ENCODE results near the gene SEMA5A.

- TF ChIP-seq CTCF (IDR thresholded peaks at IDR 0.05): no peak
- TF ChIP-seq YY1 (IDR thresholded peaks at IDR 0.05; ENCODE audit: low read depth): no peak
- no peak for TF ChIP-seq NFIC (IDR thresholded peaks at IDR 0.05; ENCODE audit: borderline replicate concordance)
- no peak for TF ChIP-seq TCF12 (IDR thresholded peaks at IDR 0.05)
- no peak for TF ChIP-seq IRF3 (IDR thresholded peaks at IDR 0.05; ENCODE audit: low read depth, low read length)
- no peak for TF ChIP-seq SMC3 (IDR thresholded peaks at IDR 0.05; ENCODE audit: low read depth, low read length)
- no peak for TF ChIP-seq EP300 (IDR thresholded peaks at IDR 0.05; ENCODE audit: borderline replicate concordance in 1 of 2, low read depth in 1 of 2, low read length in 1 of 2)
- no peak for TF ChIP-seq USF2 (IDR thresholded peaks at IDR 0.05; ENCODE audit: borderline replicate concordance, low read depth, low read length)
- TF ChIP-seq TAF1 (IDR thresholded peaks at IDR 0.05; ENCODE audit: borderline replicate concordance, low read depth, low read length): no peak
- TF ChIP-seq EZH2phosphoT487 (IDR thresholded peaks at IDR 0.05; ENCODE audit: borderline replicate concordance, low read depth): no peak
- TF ChIP-seq REST (IDR thresholded peaks at IDR 0.05; ENCODE audit: low read depth, low read length): no peak
- no peak for TF ChIP-seq TEAD4 (IDR thresholded peaks at IDR 0.05; ENCODE audit: borderline replicate concordance, insufficient read depth)
- no peak for TF ChIP-seq ELF1 (IDR thresholded peaks at IDR 0.05)
Observed at GRCh38 chr5:9104571-9105339, 441.1 kb downstream of the SEMA5A start.
